PFSK-1 (cell line): ENCODE results near the gene OR2G6.

ENCODE experiments used
- POLR2AphosphoS5 ChIP-seq: IDR thresholded peaks from 2 replicates; pipeline ENCODE4 v1.6.1; 2012; ENCODE audit warnings: low read depth, mild to moderate bottlenecking, control low read depth, low read length, moderate library complexity
- REST ChIP-seq, 2 experiments: IDR thresholded peaks; 2 replicates each; pipeline versions ENCODE4 v1.6.1 to v1.8.0; 2011 to 2012; ENCODE audit warnings: low read depth in 2 of 2, low read length in 2 of 2, control low read depth in 1 of 2, inconsistent platforms in 1 of 2, mild to moderate bottlenecking in 1 of 2, moderate library complexity in 1 of 2; ENCODE audit not compliant: insufficient read depth in 1 of 2

GRCh38 chr1:248576260-248576980 is 68.5 kb downstream of the OR2G6 start:
- TF ChIP-seq REST (IDR thresholded peaks at IDR 0.05; ENCODE audit: insufficient read depth in 1 of 2, low read depth in 2 of 2, low read length in 2 of 2) (no peak), POLR2AphosphoS5 (no peak)
